HG03575 (cell line): ENCODE results near the gene KLHL18.

Source experiments
- ATAC-seq: cut with Tn5 transposase; IDR thresholded peaks from one replicate; pipeline ENCODE4 v1.9.1; 2021; ENCODE audit not compliant: unreplicated experiment, insufficient number of reproducible peaks, low FRiP score; ENCODE audit errors: extremely low read depth

Gene KLHL18

DNA sequence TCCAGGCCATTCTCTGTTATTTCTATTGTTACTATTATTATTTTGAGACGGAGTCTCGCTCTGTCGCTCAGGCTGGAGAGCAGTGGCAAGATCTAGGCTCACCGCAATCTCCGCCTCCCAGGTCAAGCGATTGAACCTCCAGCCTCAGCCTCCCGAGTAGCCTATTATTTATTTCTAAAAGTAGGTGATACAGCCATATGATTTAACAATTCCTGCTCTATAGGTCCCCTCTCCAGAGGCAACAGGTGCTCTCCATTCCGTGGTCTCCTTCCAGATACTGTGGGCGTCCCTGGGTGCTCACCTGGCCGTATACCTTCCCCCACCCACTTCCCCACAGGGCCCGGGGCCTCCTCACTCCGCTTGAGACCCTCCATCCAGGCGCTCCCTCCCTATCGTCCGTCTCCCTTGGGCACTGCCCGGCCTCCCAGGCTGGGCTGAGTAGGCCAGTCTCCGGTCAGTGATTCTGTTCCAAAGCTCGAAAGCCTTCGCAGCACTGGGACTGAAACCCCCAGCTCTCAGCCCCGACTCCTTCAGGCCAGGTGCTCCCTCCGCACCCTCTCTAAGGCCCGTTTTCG lies 97.4 kb downstream of the KLHL18 start:
- no peak for ATAC-seq

DNA sequence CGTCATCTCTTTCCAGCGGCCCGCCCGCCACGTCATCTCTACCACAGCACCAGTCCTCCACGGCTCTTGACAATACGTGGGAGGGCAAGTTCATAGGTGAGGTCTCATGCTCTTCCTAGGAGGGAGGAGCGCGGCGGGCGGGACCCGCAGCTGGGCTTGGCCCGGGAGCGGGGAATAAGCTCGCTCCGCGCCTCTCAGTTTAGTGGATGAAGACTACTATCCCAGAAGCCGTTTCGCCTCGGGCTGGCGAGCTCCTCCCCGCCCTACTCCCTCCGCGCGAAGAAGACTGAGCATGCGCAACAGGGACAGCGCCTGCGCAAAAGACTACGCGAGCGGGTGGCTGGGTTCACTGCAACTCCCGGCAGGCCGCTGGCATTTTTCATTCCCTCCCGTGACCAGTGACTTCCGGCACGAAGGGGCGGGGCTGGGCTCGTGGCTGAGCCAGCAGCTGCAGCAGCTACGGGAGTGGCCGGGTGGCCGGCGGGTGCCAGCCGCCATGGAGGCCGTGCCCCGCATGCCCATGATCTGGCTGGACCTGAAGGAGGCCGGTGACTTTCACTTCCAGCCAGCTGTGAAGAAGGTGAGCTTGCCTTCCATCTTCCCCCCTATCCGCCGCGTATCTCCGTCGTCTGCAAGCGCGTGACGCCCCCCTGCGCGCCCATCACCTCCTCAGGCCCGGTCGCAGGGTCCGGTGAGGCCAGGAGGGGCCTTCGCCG lies 98.0 kb downstream of the KLHL18 start, which contains the start of gene PTPN23:
Gene PTPN23, plus strand, starts transcription at position 421 of the 716 bp plus-strand sequence. Its CDS starts 76 bp downstream, at position 497.
- ATAC-seq: peak; percentile 67

DNA sequence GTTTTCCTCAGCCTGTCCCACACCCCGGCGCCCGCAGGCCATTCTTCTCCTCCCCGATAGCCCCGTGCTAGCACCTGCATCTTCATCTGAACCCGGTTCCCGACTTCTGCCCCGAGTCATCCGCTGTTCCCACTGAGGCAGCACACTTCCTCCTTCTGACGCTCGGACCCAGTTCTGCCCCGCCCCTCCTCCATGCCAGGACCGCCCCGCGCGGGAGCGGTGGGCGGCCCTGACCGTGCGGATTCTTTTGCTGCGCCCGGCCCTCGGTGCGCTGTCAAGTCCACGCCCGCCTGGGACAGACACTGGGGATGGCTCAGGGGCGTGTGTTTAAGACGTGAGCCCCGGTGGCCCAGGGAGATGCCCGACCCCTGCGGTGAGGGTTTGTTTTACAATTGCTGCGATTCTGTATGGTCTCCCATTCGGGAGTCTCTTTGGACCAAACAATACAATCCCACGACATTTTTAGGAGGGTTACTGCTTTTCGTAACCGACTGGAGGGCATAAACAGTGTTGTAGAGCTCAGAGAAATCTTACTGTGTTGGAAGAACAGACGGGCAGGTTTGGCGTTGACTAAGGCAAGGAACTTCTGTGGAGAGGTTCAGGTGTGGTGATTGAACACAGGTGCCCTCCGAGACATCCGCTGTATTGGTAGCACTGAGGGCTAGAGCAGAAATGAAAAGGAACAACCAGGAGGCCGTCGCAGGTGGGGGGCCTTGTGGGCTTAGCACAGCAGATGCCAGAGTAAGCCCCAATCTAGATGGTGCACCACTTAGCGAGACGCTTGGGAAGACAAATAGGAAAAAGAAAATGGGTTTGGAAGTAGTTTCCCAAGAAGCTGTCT lies 98.8 kb downstream of the KLHL18 start:
- ATAC-seq: peak; percentile 18

DNA sequence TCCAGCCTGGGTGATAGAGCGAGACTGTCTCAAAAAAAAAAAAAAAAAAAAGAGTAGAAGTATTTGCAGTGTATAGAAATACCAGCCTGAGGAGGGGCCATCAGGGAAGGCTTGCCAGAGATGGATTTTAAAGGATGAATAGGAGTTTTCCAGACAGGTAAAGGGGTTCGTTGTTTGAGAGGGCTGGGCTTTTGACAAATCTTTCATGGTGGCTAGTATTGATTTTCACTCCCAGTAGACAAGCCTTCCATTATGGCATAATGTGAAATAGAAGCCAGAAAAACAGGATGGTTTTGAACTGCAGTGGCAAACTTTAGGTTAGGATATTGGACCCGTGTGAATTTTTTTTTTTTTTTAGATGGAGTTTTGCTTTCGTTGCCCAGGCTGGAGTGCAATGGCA lies 101.7 kb downstream of the KLHL18 start:
- no peak for ATAC-seq

DNA sequence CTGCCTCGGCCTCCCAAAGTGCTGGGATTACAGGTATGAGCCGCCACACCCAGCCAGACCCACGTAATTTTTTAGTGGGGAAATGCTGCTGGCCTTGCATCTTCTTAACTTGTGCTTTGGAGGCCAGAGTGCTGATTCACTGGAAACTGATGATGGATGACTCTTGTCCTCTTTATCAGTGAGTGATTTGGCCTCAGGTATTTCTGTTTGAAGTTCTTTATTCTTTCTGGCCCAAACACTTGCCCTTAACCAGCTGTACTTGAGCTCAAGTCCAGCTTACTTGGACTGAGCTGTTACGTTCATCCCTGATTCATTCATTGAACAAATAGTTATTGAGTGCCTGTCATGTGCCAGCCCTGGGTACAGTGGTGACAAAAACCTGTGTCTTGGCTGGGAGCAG lies 102.3 kb downstream of the KLHL18 start:
- ATAC-seq: no peak

DNA sequence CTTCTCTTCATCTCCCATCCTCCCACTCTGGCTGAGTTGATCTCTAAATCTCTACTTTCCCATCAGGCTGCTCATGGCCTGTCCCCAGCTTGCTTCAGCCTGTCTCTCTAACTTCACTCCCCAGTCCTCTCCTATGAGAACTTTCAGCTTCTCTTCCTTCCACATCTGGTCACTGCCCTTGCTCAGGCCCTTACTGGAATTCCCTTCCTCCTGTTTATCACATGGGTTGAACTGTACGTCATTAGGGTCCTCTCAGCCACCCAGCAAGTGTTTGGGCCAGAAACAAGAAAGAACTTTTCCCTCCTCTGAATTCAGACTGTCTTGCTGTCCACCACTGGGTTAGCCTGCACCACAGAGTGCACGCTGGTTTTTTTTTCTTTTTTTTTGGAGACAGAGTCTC lies 103.1 kb downstream of the KLHL18 start:
- ATAC-seq: no peak

DNA sequence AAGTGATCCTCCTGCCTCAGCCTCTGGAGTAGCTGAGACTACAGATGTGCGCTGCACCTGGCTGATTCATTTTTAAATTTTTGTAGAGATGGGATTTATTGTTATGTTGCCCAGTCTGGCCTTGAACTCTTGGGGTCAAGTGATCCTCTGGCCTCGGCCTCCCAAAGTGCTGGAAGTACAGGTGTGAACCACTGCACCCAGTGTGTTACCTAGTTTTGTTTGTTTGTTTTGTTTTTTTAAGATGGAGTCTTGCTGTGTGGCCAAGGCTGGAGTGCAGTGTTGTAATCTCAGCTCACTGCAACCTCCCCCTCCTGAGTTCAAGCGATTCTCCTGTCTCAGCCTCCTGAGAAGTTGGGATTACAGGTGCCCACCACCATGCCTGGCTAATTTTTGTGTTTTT lies 110.2 kb downstream of the KLHL18 start:
- ATAC-seq: no peak

DNA sequence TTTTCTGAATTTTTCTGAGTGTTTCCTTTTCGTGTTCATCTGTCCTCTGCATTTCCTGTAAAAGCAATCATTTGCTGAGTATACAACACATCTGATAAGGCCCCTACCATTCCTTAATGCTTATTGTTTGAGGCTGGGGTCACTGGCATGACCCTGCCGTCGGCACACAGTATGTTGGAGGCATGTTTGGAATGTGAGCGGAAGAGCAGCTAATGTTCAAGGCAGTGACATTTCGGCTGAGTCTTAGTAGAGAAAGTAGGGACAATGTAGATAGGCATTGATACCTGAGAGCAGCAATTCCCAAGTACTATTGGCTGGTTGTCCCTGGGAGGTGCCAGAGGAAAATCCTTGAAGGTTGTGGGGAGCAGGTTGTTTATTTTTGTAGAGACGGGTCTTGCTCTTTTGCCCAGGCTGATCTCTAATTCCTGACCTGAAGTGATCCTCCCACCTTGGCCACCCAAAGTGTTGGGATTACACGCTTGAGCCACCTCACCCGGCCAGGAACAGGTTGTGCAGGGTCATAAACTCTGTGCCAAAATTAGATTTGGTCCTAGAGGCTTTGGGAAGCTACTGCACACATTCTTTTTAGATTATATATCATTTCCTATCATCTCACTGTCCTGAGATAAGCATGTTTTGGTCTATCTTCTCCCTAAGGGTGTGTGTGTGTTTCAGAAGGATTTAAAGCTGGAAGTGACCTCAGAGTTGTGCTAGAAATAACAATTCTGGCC lies 111.6 kb downstream of the KLHL18 start:
- ATAC-seq: no peak

DNA sequence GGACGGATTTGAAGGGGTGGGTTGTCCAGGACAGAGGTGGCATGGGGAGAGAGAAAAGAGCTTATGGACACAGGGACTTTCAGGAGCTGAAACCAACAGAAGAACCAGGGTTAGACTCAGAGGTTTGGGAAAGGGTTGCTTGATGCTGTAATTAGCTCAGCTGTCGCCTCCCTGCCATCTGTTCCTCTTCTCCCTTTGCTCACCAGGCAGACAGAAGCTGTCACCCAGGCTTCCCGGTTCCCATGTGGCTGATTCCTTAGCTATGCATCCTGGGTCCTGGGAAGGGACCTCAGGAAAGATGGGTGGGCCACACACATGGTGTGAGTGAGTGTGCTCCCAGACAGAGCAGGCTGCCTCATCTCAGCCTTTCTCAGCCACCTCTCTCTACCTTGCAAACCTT lies 112.1 kb downstream of the KLHL18 start:
- no peak for ATAC-seq
